Kidney tubule cell (primary cell): ENCODE data around the gene IQCK.

ENCODE experiments used
- DNase-seq: peaks from one replicate; pipeline ENCODE4 v3.0.0-alpha.2; 2018; ENCODE audit warnings: low spot score

The IQCK gene

DNA sequence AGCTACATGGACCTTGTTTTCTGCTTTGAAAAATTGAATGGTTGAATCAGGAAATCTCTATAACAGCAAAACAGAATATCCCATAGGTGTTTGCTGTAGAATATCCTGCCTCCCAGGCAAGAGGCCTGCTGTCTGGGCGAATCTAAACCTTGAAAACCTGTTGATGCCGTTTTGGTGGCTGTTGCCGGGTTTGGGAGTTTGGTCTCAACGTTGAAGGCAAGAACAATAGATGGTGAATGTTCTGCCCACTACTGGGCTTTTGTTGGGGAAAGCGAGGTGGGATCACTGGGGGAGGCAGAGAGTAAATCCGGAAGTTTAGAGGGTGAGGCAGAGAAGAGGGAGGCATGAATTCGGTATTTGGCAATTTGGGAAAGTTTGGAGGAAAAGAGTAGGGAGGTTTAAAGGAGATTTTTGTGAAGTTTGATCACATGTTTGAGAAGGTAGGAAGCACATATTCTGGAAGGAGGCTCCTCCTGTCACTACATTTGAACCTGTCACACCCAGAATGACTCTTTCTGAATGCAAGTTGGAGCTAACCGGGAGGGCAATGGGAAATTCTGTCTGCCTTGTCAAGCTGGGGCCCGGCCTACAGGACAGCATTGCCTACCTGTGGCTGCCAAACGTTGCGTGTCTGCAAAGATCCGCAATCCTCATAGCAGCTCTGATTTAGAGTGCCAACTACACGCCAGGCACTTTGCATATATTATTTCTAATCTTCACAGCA is 120.1 kb downstream of the IQCK start:
- DNase-seq = no peak

- no peak for DNase-seq
Measured at GRCh38 chr16:19840524-19841110, 122.5 kb downstream of the IQCK start.

DNA sequence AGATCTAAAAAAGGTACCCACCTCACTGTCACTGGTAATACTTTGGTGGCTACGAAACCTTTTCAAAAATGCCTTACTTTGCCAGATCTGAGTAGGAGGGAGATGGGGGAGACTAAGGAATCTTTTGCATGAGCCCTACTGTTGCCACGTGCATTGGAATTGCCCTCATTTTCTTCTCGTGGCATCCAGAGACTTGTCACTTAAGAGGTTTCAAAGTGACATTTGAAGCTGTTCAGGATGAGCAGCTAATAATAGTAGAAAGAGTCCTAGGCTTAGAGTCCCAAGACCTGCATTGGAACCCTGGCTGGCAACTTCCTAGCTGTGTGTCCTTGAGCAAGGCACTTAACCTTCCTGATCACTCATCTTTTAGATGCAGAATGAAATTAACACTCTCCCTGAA is 123.1 kb downstream of the IQCK start:
- no peak for DNase-seq

DNA sequence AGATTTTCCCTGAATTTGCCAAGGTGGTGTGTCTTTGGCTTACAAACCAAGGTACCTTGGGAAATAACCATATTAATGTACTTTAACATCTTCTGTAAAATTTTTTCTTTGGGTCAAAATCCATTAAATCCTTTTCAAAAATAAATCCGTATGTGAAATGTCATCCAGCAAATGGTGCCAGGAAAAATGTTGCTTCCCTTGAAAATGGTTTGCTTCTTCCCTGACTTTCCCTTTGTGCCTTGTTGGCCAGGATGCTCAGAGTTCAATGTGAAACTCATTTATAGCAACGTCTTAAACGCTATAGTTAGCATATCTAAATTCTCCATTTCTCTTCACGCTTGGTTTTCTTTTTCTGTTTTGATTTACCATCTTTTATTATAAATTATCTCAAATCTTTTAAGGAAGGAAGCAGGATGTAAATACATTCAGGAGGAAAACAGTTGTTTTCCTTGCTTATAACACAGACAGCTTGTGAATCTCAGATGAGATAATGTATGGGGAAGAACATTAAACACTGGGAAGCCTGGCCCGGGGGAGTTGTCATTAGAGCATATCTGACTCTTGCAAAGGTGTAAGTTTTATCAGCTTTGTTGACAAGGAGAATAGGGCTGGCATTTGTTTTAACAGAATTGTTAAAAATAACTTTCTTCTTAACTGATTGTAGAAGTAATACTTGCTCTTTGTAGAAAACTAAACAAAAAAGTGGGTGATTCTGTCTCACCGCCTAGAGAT is 124.5 kb downstream of the IQCK start:
- no peak for DNase-seq

- DNase-seq = peak; percentile 44
Measured at GRCh38 chr16:19843371-19843770, 125.3 kb downstream of the IQCK start.

DNA sequence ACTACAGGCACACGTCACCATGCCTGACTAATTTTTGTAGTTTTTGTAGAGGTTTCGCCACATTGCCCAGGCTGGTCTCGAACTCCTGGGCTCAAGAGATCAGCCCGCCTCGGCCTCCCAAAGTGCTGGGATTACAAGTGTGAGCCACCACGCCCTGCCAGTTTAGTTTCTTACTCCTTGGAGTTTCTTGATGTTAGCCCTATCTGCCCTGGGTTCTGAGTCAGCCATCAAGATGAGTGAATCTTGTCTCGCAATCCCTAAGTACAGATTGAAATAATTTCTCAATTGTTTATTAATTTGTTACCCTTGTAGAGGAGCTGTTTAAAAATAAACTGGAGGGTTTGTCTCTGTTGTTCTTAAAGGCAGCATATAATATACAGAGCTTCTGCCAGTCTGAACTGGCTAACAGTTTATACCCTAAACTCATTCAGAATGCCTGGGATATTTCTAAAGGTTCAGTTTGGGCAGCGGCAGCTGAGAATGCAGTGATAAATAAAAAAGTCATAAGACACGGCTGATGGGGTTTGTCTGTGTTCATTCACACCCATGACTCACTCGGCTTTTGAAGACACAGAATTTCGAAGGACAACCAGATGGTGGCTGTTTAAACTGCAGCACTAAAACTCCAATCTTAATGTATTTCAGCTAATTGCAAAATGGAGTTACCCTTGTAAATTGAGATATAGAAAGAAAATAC is 127.0 kb downstream of the IQCK start:
- DNase-seq = peak; percentile 79

DNA sequence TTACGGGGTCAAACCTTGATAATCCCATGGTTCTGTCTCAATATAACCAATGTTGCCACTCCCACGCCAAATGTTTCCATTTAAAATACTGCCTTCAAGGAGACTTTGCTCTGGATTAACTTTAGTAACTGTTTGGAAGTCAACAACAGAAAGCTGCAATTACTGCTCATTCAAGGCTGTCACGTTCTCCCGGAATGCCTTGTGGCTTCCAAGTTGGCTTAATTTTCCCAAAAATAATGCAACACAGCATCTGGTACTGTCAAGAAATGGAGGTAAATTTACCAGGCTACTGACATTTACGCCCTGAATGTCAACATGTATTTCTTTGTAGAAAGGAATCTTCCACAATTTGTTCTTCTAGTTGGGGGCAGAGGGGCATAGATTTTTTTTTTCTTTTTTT is 128.4 kb downstream of the IQCK start:
- DNase-seq = no peak

DNA sequence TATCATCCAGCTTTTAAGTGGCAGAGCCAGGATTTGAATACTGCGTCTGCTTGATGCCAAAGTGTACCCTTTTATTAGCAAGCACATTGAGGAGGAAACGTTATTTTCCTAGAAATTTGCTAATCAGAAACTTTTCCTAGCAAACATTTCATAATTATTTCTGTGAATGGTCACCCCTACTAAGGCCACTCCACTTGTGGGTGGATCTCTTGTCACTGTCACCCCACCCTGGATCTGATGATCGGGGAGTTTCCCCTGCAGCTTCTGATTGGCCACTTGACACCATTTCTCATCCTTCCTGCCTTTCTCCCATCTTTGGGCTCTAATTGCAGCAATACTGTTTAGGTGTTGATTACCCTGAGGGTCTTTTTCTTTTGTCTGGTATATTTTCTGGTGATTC is 130.7 kb downstream of the IQCK start:
- no peak for DNase-seq

- no peak for DNase-seq
Measured at GRCh38 chr16:19850131-19850817, 132.2 kb downstream of the IQCK start.

DNA sequence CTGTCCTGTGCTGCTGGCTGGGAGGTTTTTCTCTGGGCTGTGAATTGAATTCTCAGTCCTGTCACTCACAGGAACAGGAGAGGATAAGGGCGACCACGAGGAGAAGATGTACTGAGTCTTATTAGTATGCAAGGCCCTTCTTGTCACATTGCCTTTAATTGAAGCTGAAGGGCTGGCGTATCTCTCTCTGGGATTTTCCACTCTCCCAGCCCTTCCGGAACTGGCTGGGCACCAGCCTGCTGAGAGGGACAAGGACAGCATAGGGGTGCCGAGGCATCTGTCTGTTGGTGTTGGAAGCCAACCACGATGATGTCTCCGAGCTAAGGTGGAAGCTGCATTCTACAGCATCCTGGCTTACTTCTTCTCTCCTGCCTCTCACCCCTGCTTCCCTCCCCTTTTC is 133.4 kb downstream of the IQCK start:
- DNase-seq = no peak

GRCh38 chr16:19853132-19853741 is 135.2 kb downstream of the IQCK start:
- DNase-seq = no peak

GRCh38 chr16:19853742-19854542 is 135.9 kb downstream of the IQCK start:
- DNase-seq = peak; percentile 17

GRCh38 chr16:19854543-19854876 is 136.4 kb downstream of the IQCK start:
- no peak for DNase-seq

DNA sequence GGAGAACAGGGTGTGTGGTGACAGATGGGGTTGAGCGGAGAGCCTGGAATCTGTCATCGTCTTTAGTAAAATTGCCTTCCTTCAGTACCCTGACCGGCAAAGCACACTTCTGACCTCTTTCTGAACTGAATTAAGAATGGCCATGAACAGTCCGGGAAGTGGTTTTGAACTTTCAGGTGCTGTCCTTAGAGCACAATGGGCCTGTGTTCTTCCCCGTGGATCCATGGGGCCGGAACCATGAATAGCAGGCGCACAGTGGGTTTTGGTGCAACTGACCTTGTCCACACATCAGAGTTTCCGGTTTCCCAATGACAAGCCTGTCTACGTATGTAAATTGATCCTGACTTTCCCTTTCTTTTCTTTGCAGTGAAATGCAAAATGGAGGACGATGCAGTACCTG is 138.0 kb downstream of the IQCK start:
- DNase-seq = no peak

DNA sequence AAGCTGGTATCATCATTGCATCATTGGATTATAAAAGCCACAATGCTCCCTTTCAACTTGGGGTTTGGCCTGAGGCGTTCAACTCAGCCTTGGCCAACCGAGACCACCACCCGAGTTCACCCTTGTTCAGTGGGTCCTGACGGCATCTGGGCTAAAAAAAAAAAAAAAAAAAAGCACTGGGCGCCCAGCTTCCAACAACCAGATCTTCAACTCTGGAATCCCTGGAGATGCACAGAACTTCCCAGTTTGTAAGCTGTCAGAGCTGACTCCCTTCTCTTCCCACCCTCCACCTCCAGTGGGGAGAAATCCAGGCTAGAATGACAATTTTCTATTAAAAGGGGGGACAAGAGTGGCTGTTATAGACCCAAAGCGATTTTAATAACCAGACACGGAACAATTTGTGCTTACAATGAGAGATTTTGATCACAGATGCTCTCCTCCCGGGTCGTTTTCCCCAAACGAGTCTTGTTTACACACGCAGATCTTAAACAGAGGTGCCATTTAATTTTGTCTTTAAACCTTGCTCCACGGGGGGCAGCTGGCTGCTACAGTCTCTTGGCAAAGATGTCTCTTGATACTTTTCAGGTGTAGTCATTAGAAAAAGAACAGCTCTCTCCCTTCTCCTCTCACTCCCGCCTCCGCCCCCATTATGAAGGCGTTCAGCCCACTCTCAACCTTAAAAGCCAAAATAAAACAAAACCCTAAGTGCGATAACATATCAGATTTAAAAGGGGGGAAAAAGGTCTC is 139.7 kb downstream of the IQCK start:
- DNase-seq = no peak

- DNase-seq = no peak
Measured at GRCh38 chr16:19858340-19859018, 140.4 kb downstream of the IQCK start.

- no peak for DNase-seq
Measured at GRCh38 chr16:19859166-19859565, 141.1 kb downstream of the IQCK start.

DNA sequence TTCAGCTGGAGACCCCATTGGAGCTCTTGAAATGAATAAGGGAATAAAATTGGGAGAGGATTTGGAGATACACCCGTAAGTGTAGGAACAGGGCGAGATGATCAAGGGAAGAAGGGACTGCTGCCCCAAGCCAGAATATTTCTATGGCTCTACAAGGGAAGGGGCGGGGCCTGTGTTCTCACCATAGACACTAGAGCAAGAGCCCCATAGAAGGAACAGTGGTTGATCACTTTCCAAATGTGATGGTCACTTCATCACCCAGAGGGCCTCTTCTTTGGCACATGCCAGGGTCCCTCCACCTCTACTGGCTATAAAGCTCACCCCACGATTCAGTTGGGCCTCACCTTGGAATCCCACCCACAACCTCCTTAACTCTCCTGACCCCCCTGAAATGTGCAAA is 141.5 kb downstream of the IQCK start:
- DNase-seq = no peak

- DNase-seq = peak; percentile 86
Measured at GRCh38 chr16:19860166-19861041, 142.3 kb downstream of the IQCK start.
